ENCODE measurements around the gene ASTN2. TPM values are rescaled to one million over a fixed set of nuclear protein-coding genes. Genes with fewer than 3 reads are reported as not detected.

The ASTN2 gene
- total RNA-seq, 6 experiments from 2014 or later, result 0.91 to 3.1 (median 2.5) TPM

- H3K27me3 ChIP-seq, result no peaks in the 10 kb centered on the region
- no peak for TF ChIP-seq CTCF (IDR thresholded peaks at IDR 0.05)
- TF ChIP-seq POLR2A (IDR thresholded peaks at IDR 0.05), result no peak
- H3K4me3 ChIP-seq, result no peak overlapping the region
- DNase-seq (no peak), ATAC-seq (peak; percentile 76 to 84 (median 82))
- H3K27ac ChIP-seq, result peak overlapping the region in 1 of 3 donors; percentile 37
- H3K9me3 ChIP-seq, result no peaks in the 10 kb centered on the region
- 27% methylated on average over 1 of the region's 1 CpG for WGBS (ENCODE audit: insufficient coverage, low coverage, low lambda C conversion rate, missing lambda C conversion rate)
- intact Hi-C loops (cut with DNase I), result no loop called here
- H3K4me1 ChIP-seq, result peaks cover 0 to 29% (median 9%) of the 10 kb centered on the region in 4 donors
- no peaks in the 10 kb centered on the region for H3K36me3 ChIP-seq
These were observed 840.7 kb downstream of the ASTN2 start for GRCh38 chr9:116574027-116574679.

GRCh38 chr9:116572095-116572748, 842.6 kb downstream of the ASTN2 start:
- Histone ChIP-seq H3K4me1 (peaks cover 0 to 49% (median 16%) of the 10 kb centered on the region in 4 donors), H3K9me3 (no peaks in the 10 kb centered on the region), H3K27me3 (no peaks in the 10 kb centered on the region), H3K27ac (no peak overlapping the region), H3K36me3 (no peaks in the 10 kb centered on the region), H3K4me3 (no peak overlapping the region)
- ATAC-seq, result peak; percentile 89 to 92 (median 90)
- DNase-seq, result peak; percentile 86 to 92 (median 88)
- TF ChIP-seq CTCF (IDR thresholded peaks at IDR 0.05) (peak; percentile 84 to 95 (median 93)), POLR2A (IDR thresholded peaks at IDR 0.05) (no peak)
- intact Hi-C loops (cut with DNase I), result no loop called here
- WGBS (ENCODE audit: insufficient coverage, low coverage, low lambda C conversion rate, missing lambda C conversion rate), result 21% methylated on average over 9 of the region's 12 CpGs

- no peak for TF ChIP-seq CTCF (IDR thresholded peaks at IDR 0.05)
- no peak for TF ChIP-seq POLR2A (IDR thresholded peaks at IDR 0.05)
- Histone ChIP-seq H3K27ac (no peak overlapping the region), H3K36me3 (no peaks in the 10 kb centered on the region), H3K27me3 (no peaks in the 10 kb centered on the region), H3K9me3 (no peaks in the 10 kb centered on the region), H3K4me3 (no peak overlapping the region), H3K4me1 (peaks cover 0 to 55% (median 18%) of the 10 kb centered on the region in 4 donors)
- ATAC-seq, result peak in 1 of 4 donors; percentile 18
- no peak for DNase-seq
- 41% methylated on average over 5 of the region's 5 CpGs for WGBS (ENCODE audit: insufficient coverage, low coverage, low lambda C conversion rate, missing lambda C conversion rate)
- intact Hi-C loops (cut with DNase I), result loop anchor here in 1 of 2 donors (10.0 kb wide), 1 partner anchor 394 kb away; no protein-coding TSS in a partner anchor
These were observed 845.7 kb downstream of the ASTN2 start for GRCh38 chr9:116569111-116569510.

- Histone ChIP-seq H3K4me3 (peak overlapping the region; percentile 3 to 37 (median 34)), H3K9me3 (no peaks in the 10 kb centered on the region), H3K27me3 (no peaks in the 10 kb centered on the region), H3K4me1 (peaks cover 0 to 45% (median 16%) of the 10 kb centered on the region in 4 donors), H3K27ac (peak overlapping the region; percentile 43 to 73 (median 62)), H3K36me3 (no peaks in the 10 kb centered on the region)
- intact Hi-C loops (cut with DNase I), result loop anchor here in 1 of 2 donors (10.0 kb wide), 1 partner anchor 392 kb away; no protein-coding TSS in a partner anchor
- peak; percentile 35 to 73 (median 69) for DNase-seq
- 54% methylated on average over 4 of the region's 5 CpGs for WGBS (ENCODE audit: insufficient coverage, low coverage, low lambda C conversion rate, missing lambda C conversion rate)
- TF ChIP-seq POLR2A (IDR thresholded peaks at IDR 0.05) (peak; percentile 56), CTCF (IDR thresholded peaks at IDR 0.05) (no peak)
- ATAC-seq, result peak; percentile 86 to 90 (median 89)
These were observed 848.0 kb downstream of the ASTN2 start for GRCh38 chr9:116566677-116567488.

Measured in right lobe of liver (tissue), 6 donors.